GM06990 (cell line): ENCODE results near the gene B4GALT1.

ENCODE experiments used
- DNase-seq: peaks from one replicate; pipeline ENCODE4 v3.0.0-alpha.2; 2011; ENCODE audit not compliant: insufficient read length; ENCODE audit errors: extremely low read depth
- H3K27me3 ChIP-seq: replicated peaks from 2 replicates; pipeline ENCODE4 v1.6.0; 2011; ENCODE audit warnings: low read length; ENCODE audit not compliant: control insufficient read depth, insufficient read depth
- H3K36me3 ChIP-seq: 2 replicates; pipeline ENCODE4 v1.5.1; 2011; ENCODE audit warnings: low read length; ENCODE audit not compliant: control insufficient read depth, insufficient read depth
- H3K4me3 ChIP-seq: replicated peaks from 2 replicates; pipeline ENCODE4 v1.5.1; 2011; ENCODE audit warnings: low read depth, mild to moderate bottlenecking, control low read depth, low read length
- CTCF ChIP-seq: IDR thresholded peaks from 2 replicates; pipeline ENCODE4 v1.5.1; 2011; ENCODE audit warnings: low read length, control low read depth, mild to moderate bottlenecking, inconsistent platforms; ENCODE audit not compliant: insufficient read depth, poor library complexity, severe bottlenecking

Gene B4GALT1

GRCh38 chr9:33202018-33202417 is 34.9 kb upstream of the B4GALT1 start:
- DNase-seq, result no peak
- no peaks in the 10 kb centered on the region for H3K36me3 ChIP-seq
- no peak for TF ChIP-seq CTCF
- no peaks in the 10 kb centered on the region for H3K27me3 ChIP-seq
- H3K4me3 ChIP-seq, result no peak overlapping the region

- TF ChIP-seq CTCF, result no peak
- no peaks in the 10 kb centered on the region for H3K27me3 ChIP-seq
- DNase-seq, result no peak
- no peak overlapping the region for H3K4me3 ChIP-seq
- H3K36me3 ChIP-seq, result no peaks in the 10 kb centered on the region
These were observed 31.0 kb upstream of the B4GALT1 start for GRCh38 chr9:33198165-33198564.

GRCh38 chr9:33197279-33198152 is 30.4 kb upstream of the B4GALT1 start:
- no peak for DNase-seq
- Histone ChIP-seq H3K4me3 (no peak overlapping the region), H3K36me3 (no peaks in the 10 kb centered on the region), H3K27me3 (no peaks in the 10 kb centered on the region)
- TF ChIP-seq CTCF, result no peak

GRCh38 chr9:33196736-33197135 is 29.6 kb upstream of the B4GALT1 start:
- no peak for TF ChIP-seq CTCF
- DNase-seq, result no peak
- H3K4me3 ChIP-seq, result no peak overlapping the region
- H3K27me3 ChIP-seq, result no peaks in the 10 kb centered on the region
- no peaks in the 10 kb centered on the region for H3K36me3 ChIP-seq

- no peak for DNase-seq
- H3K36me3 ChIP-seq, result no peaks in the 10 kb centered on the region
These were observed 26.7 kb upstream of the B4GALT1 start for GRCh38 chr9:33193818-33194217.

More at GRCh38 chr9:33193818-33194217, 26.7 kb upstream of the B4GALT1 start:
- TF ChIP-seq CTCF, result no peak
- no peaks in the 10 kb centered on the region for H3K27me3 ChIP-seq
- H3K4me3 ChIP-seq, result no peak overlapping the region
